ENCODE measurements around the gene PCDHA6. TPM values are rescaled to one million over a fixed set of nuclear protein-coding genes. Genes with fewer than 3 reads are reported as not detected.

The PCDHA6 gene
- total RNA-seq, 3 donors from 2014 or later: 0.29 to 0.47 (median 0.35) TPM

- peaks cover 62% of the 10 kb centered on the region for H3K9me3 ChIP-seq
- intact Hi-C loops (cut with DNase I, micrococcal nuclease): no loop called here
- no peak for ATAC-seq
- peak in 1 of 3 donors; percentile 41 for DNase-seq
- H3K36me3 ChIP-seq (ENCODE audit: low read depth): no peaks in the 10 kb centered on the region
- no peaks in the 10 kb centered on the region for H3K4me1 ChIP-seq (ENCODE audit: low read depth)
- H3K4me3 ChIP-seq: no peak overlapping the region
- no peak for TF ChIP-seq CTCF (IDR thresholded peaks at IDR 0.05)
These were observed 49.5 kb downstream of the PCDHA6 start for GRCh38 chr5:140877262-140877581.

Other genes starting within 250 kb of the PCDHA6 start
- 10 to 100 TPM; 35.8 to 92.8 (median 90.9) TPM for gene CD14, start 194.8 kb upstream of the PCDHA6 start, total RNA-seq
- gene TMCO6, start 188.5 kb upstream of the PCDHA6 start, total RNA-seq: 10 to 100 TPM; 13.6 to 21.7 (median 16.8) TPM
- 10 to 100 TPM; 63.5 to 93.1 (median 83.0) TPM for gene NDUFA2, start 180.3 kb upstream of the PCDHA6 start, total RNA-seq
- 10 to 100 TPM; 79.8 to 98.1 (median 79.9) TPM for gene IK, start 180.1 kb upstream of the PCDHA6 start, total RNA-seq
- 10 to 100 TPM; 32.3 to 42.3 (median 42.2) TPM for gene WDR55, start 163.1 kb upstream of the PCDHA6 start, total RNA-seq
- 1 to 10 TPM in 2 of 3 donors, under 1 TPM in 1; 0.95 to 1.6 (median 1.1) TPM for gene DND1, start 154.4 kb upstream of the PCDHA6 start, total RNA-seq
- gene HARS1, start 136.6 kb upstream of the PCDHA6 start, total RNA-seq: 10 to 100 TPM; 44.5 to 58.3 (median 56.4) TPM
- gene HARS2, start 136.5 kb upstream of the PCDHA6 start, total RNA-seq: 10 to 100 TPM; 28.9 to 43.3 (median 39.6) TPM
- 10 to 100 TPM; 43.8 to 59.7 (median 45.9) TPM for gene ZMAT2, start 127.5 kb upstream of the PCDHA6 start, total RNA-seq
- gene PCDHA1, start 41.8 kb upstream of the PCDHA6 start, total RNA-seq: under 1 TPM in 1 of 3 donors, not detected in 2; 0.32 TPM
- gene PCDHA2, start 33.1 kb upstream of the PCDHA6 start, total RNA-seq: under 1 TPM in 1 of 3 donors, not detected in 2; 0.32 TPM
- gene PCDHA3, start 26.9 kb upstream of the PCDHA6 start, total RNA-seq: 1 to 10 TPM in 1 of 3 donors, under 1 TPM in 1, not detected in 1; 0.06 to 1.3 TPM
- gene PCDHA4, start 20.9 kb upstream of the PCDHA6 start, total RNA-seq: under 1 TPM; 0.24 to 0.93 (median 0.85) TPM
- under 1 TPM; 0.10 to 0.35 (median 0.26) TPM for gene PCDHA5, start 6.3 kb upstream of the PCDHA6 start, total RNA-seq
- gene PCDHA7, start 6.3 kb downstream of the PCDHA6 start, total RNA-seq: under 1 TPM in 2 of 3 donors, not detected in 1; 0.35 to 0.41 TPM
- under 1 TPM in 2 of 3 donors, not detected in 1; 0.14 to 0.19 TPM for gene PCDHA8, start 13.2 kb downstream of the PCDHA6 start, total RNA-seq
- gene PCDHA9, start 20.4 kb downstream of the PCDHA6 start, total RNA-seq: under 1 TPM in 2 of 3 donors, not detected in 1; 0.16 to 0.17 TPM
- gene PCDHA10, start 27.9 kb downstream of the PCDHA6 start, total RNA-seq: under 1 TPM; 0.27 to 0.47 (median 0.29) TPM
- under 1 TPM in 2 of 3 donors, not detected in 1; 0.19 to 0.58 TPM for gene PCDHA11, start 41.0 kb downstream of the PCDHA6 start, total RNA-seq
- under 1 TPM in 2 of 3 donors, not detected in 1; 0.14 to 0.41 TPM for gene PCDHA12, start 47.3 kb downstream of the PCDHA6 start, total RNA-seq
- under 1 TPM in 2 of 3 donors, not detected in 1; 0.23 to 0.32 TPM for gene PCDHA13, start 54.2 kb downstream of the PCDHA6 start, total RNA-seq
- under 1 TPM; 0.14 to 0.95 (median 0.24) TPM for gene PCDHAC1, start 98.3 kb downstream of the PCDHA6 start, total RNA-seq
- gene PCDHAC2, start 138.5 kb downstream of the PCDHA6 start, total RNA-seq: 1 to 10 TPM in 1 of 3 donors, under 1 TPM in 2; 0.31 to 1.3 (median 0.61) TPM
- gene PCDHB1, start 223.4 kb downstream of the PCDHA6 start, total RNA-seq: under 1 TPM in 1 of 3 donors, not detected in 2; 0.25 TPM

All from mucosa of descending colon (tissue), 3 donors.